H1 (cell line): ENCODE measurements around the gene TJP3. TPM values are rescaled to one million over a fixed set of nuclear protein-coding genes. Genes with fewer than 3 reads are reported as not detected.

Experiments used
- EGR1 ChIP-seq: IDR thresholded peaks from 2 replicates; pipeline ENCODE4 v1.6.1; 2011; ENCODE audit warnings: low read depth, low read length, borderline replicate concordance
- EP300 ChIP-seq, 2 experiments: IDR thresholded peaks; 1 replicate in 1 of 2; 2 replicates in 1 of 2; pipeline ENCODE4 v1.6.1; 2011 to 2012; ENCODE audit warnings: low read depth in 2 of 2, low read length in 2 of 2, mild to moderate bottlenecking in 2 of 2, borderline replicate concordance in 1 of 2, inconsistent platforms in 1 of 2, moderate library complexity in 1 of 2
- FOSL1 ChIP-seq: IDR thresholded peaks from 2 replicates; pipeline ENCODE4 v1.6.1; 2011; ENCODE audit warnings: mild to moderate bottlenecking, low read depth, low read length, moderate library complexity; ENCODE audit not compliant: insufficient read depth
- GABPA ChIP-seq: IDR thresholded peaks from 2 replicates; pipeline ENCODE4 v1.6.1; 2011; ENCODE audit warnings: mild to moderate bottlenecking, low read length, moderate library complexity, borderline replicate concordance; ENCODE audit not compliant: insufficient read depth
- NANOG ChIP-seq: IDR thresholded peaks from 2 replicates; pipeline ENCODE4 v1.6.1; 2011; ENCODE audit warnings: low read length, low read depth, mild to moderate bottlenecking, inconsistent platforms; ENCODE audit not compliant: insufficient read depth, poor library complexity, severe bottlenecking
- NRF1 ChIP-seq: IDR thresholded peaks from 2 replicates; pipeline ENCODE4 v1.6.1; 2011; ENCODE audit warnings: mild to moderate bottlenecking, low read depth, low read length, improper control_type of control experiment
- PHF8 ChIP-seq: fragments of 200-600 bp; sonication (generic); conservative IDR thresholded peaks from 2 replicates; pipeline ENCODE4 v1.7.1; 2012; ENCODE audit warnings: low read depth, mild to moderate bottlenecking, inconsistent platforms, low read length, moderate library complexity
- POLR2AphosphoS5 ChIP-seq: IDR thresholded peaks from 2 replicates; pipeline ENCODE4 v1.6.1; 2011; ENCODE audit warnings: low read depth, low read length
- POU5F1 ChIP-seq: IDR thresholded peaks from 2 replicates; pipeline ENCODE4 v1.6.1; 2011; ENCODE audit warnings: low read depth, mild to moderate bottlenecking, low read length, moderate library complexity
- RAD21 ChIP-seq, 2 experiments: IDR thresholded peaks in 1 of 2; conservative IDR thresholded peaks in 1 of 2; 2 replicates each; pipeline ENCODE4 v1.6.1; 2011; ENCODE audit warnings: low read depth in 2 of 2, low read length in 2 of 2, improper control_type of control experiment in 1 of 2, inconsistent platforms in 1 of 2, mild to moderate bottlenecking in 1 of 2, moderate library complexity in 1 of 2
- RXRA ChIP-seq: IDR thresholded peaks from 2 replicates; pipeline ENCODE4 v1.6.1; 2011; ENCODE audit warnings: low read depth, mild to moderate bottlenecking, low read length, moderate library complexity; ENCODE audit not compliant: insufficient read depth
- SIRT6 ChIP-seq: IDR thresholded peaks from one replicate; pipeline ENCODE4 v1.7.1; 2012; ENCODE audit warnings: low read length, inconsistent platforms
- SIX5 ChIP-seq: IDR thresholded peaks from 2 replicates; pipeline ENCODE4 v1.6.1; 2011; ENCODE audit warnings: mild to moderate bottlenecking, low read depth, low read length
- SP1 ChIP-seq: IDR thresholded peaks from 2 replicates; pipeline ENCODE4 v1.6.1; 2011; ENCODE audit warnings: low read depth, low read length
- SP2 ChIP-seq: IDR thresholded peaks from 2 replicates; pipeline ENCODE4 v1.6.1; 2012; ENCODE audit warnings: mild to moderate bottlenecking, low read length, inconsistent platforms
- SRF ChIP-seq: IDR thresholded peaks from 2 replicates; pipeline ENCODE4 v1.6.1; 2011; ENCODE audit warnings: mild to moderate bottlenecking, low read depth, low read length, moderate library complexity
- TAF1 ChIP-seq: IDR thresholded peaks from 2 replicates; pipeline ENCODE4 v1.6.1; 2011; ENCODE audit warnings: mild to moderate bottlenecking, low read depth, low read length
- TEAD4 ChIP-seq: IDR thresholded peaks from 2 replicates; pipeline ENCODE4 v1.6.1; 2012; ENCODE audit warnings: low read depth, low read length, inconsistent platforms, mixed read lengths
- polyA plus RNA-seq, 7 experiments: library from polyadenylated mRNA; depleted of rRNA in 3 of 7; stranded (reverse) in 5 of 7; unstranded in 2 of 7; fragments of >200 nt in 5 of 7; fragments of 200-250 nt in 2 of 7; gene quantifications; 1 replicate in 5 of 7; 2 replicates in 1 of 7; 4 replicates in 1 of 7; pipeline versions ENCODE4 v1.2.1 to v1.2.3, GENCODE V29; 2011 to 2013; ENCODE audit warnings: missing spikeins in 2 of 7, mixed read lengths in 2 of 7
- total RNA-seq: library from RNA; stranded (reverse); fragmentation: NEBNext Ultra II Directional; extraction: Animal tissue kit (Norgen Biotek cat#: 25700); gene quantifications from 2 replicates; pipeline ENCODE4 v1.2.1, GENCODE V29; 2021
- TF ChIP-seq, protein P1 (sequence below): IDR thresholded peaks from 2 replicates; pipeline ENCODE4 v1.6.1; 2011; ENCODE audit warnings: low read length, improper control_type of control experiment
- TF ChIP-seq, protein P2 (sequence below): IDR thresholded peaks from 2 replicates; pipeline ENCODE4 v1.6.1; 2012; ENCODE audit warnings: low read length, inconsistent platforms
- TF ChIP-seq, protein P3 (sequence below): IDR thresholded peaks from 2 replicates; pipeline ENCODE4 v1.6.1; 2012; ENCODE audit warnings: inconsistent platforms

Gene TJP3
- total and polyA plus RNA-seq, 2 of the 8 experiments (the other 6 are each of a cell fraction or from before 2014, with no cell fraction given), result 17.1 to 26.1 TPM

DNA sequence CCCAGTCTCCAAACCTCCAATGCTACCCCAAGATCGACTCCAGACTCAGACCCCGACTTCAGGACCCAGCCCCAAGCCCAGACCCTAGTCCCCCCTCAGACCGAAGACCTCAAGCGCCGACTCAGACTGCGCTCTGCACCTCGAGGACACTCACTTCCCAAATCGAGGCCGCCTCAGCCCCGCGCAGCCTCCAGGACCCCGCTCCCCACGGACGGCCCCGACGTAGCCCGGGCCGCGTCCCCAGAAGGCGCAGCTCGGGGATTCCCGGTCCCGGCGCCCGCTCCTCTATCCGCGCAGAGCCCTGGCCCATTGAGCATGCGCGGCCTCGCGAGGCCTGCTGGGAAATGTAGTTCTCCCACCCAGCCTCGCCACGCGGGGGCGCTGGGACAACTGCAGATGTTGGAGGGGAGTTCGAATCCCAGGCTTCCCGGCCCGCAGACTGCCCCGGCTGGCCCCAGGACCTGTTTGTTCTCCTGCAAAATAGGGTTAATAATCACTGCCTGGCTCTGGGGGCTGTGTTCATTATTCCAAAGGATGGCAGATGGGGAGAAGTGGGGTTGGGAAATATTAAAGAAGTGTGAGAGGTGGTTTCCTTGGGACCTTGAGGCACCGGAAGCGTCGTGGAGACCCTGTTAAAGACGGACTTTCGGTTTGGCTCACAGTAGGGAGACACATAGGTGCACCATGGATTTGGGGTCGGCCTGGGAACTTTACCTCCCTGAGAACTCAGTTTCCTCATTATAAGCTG, 53.4 kb downstream of the TJP3 start, which contains the start of gene APBA3 (continued):
- TF ChIP-seq, protein P1, sequence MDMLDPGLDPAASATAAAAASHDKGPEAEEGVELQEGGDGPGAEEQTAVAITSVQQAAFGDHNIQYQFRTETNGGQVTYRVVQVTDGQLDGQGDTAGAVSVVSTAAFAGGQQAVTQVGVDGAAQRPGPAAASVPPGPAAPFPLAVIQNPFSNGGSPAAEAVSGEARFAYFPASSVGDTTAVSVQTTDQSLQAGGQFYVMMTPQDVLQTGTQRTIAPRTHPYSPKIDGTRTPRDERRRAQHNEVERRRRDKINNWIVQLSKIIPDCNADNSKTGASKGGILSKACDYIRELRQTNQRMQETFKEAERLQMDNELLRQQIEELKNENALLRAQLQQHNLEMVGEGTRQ, result no peak
- TF ChIP-seq, protein P2, sequence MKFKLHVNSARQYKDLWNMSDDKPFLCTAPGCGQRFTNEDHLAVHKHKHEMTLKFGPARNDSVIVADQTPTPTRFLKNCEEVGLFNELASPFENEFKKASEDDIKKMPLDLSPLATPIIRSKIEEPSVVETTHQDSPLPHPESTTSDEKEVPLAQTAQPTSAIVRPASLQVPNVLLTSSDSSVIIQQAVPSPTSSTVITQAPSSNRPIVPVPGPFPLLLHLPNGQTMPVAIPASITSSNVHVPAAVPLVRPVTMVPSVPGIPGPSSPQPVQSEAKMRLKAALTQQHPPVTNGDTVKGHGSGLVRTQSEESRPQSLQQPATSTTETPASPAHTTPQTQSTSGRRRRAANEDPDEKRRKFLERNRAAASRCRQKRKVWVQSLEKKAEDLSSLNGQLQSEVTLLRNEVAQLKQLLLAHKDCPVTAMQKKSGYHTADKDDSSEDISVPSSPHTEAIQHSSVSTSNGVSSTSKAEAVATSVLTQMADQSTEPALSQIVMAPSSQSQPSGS, result no peak
- TF ChIP-seq POLR2AphosphoS5 (peak; percentile 65; the same call in 1 of the 2 replicates), NANOG (no peak), SP2 (no peak), EGR1 (peak; percentile 67; the same call in 1 of the 2 replicates), RAD21 (IDR thresholded peaks at IDR 0.05 in 1 of 2, conservative IDR thresholded peaks at IDR 0.05 in 1 of 2; ENCODE audit: low read depth in 2 of 2, low read length in 2 of 2) (no peak), SIX5 (peak; percentile 89), NRF1 (peak; percentile 77), TEAD4 (no peak), SIRT6 (no peak), FOSL1 (no peak), SP1 (no peak), PHF8 (peak; percentile 71; the same call in 1 of the 2 replicates), GABPA (no peak), EP300 (IDR thresholded peaks at IDR 0.05; ENCODE audit: borderline replicate concordance in 1 of 2, low read depth in 2 of 2, low read length in 2 of 2) (no peak), POU5F1 (no peak), SRF (no peak), TAF1 (peak; percentile 69), RXRA (no peak)
- TF ChIP-seq, protein P3, sequence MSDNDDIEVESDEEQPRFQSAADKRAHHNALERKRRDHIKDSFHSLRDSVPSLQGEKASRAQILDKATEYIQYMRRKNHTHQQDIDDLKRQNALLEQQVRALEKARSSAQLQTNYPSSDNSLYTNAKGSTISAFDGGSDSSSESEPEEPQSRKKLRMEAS, result peak; percentile 62
